ENCODE data around the gene DIAPH3. TPM values are rescaled to one million over a fixed set of nuclear protein-coding genes. Genes with fewer than 3 reads are reported as not detected.

Gene DIAPH3
- total RNA-seq, 2 experiments from 2014 or later: 20.0 to 21.0 TPM

GRCh38 chr13:60138674-60139073, 25.1 kb downstream of the DIAPH3 start:
- H3K27ac Mint-ChIP-seq: no peak overlapping the region
- no peak for DNase-seq
- no peaks in the 10 kb centered on the region for H3K36me3 Mint-ChIP-seq
- H3K4me1 Mint-ChIP-seq: peaks cover 2% of the 10 kb centered on the region
- H3K27me3 Mint-ChIP-seq: no peaks in the 10 kb centered on the region
- H3K4me3 Mint-ChIP-seq: no peak overlapping the region
- H3K9me3 Mint-ChIP-seq: no peaks in the 10 kb centered on the region

GRCh38 chr13:60137911-60138560, 25.7 kb downstream of the DIAPH3 start:
- Mint-ChIP-seq H3K27ac (no peak overlapping the region), H3K9me3 (no peaks in the 10 kb centered on the region), H3K27me3 (no peaks in the 10 kb centered on the region), H3K4me1 (peaks cover 2% of the 10 kb centered on the region), H3K36me3 (no peaks in the 10 kb centered on the region), H3K4me3 (no peak overlapping the region)
- DNase-seq: no peak

- Mint-ChIP-seq H3K36me3 (peaks cover 1% of the 10 kb centered on the region), H3K4me1 (peaks cover 2% of the 10 kb centered on the region), H3K4me3 (no peak overlapping the region), H3K27me3 (no peaks in the 10 kb centered on the region), H3K27ac (no peak overlapping the region), H3K9me3 (no peaks in the 10 kb centered on the region)
- no peak for DNase-seq
Observed at GRCh38 chr13:60135344-60135743, 28.4 kb downstream of the DIAPH3 start.

GRCh38 chr13:60134376-60134775, 29.4 kb downstream of the DIAPH3 start:
- DNase-seq: no peak
- no peaks in the 10 kb centered on the region for H3K27me3 Mint-ChIP-seq

GRCh38 chr13:60121337-60121687, 42.4 kb downstream of the DIAPH3 start:
- Mint-ChIP-seq H3K36me3 (peaks cover 14% of the 10 kb centered on the region), H3K27me3 (no peaks in the 10 kb centered on the region), H3K4me3 (no peak overlapping the region), H3K4me1 (no peaks in the 10 kb centered on the region), H3K9me3 (peaks cover 6% of the 10 kb centered on the region), H3K27ac (no peak overlapping the region)
- DNase-seq: no peak

More at GRCh38 chr13:60134376-60134775, 29.4 kb downstream of the DIAPH3 start:
- Mint-ChIP-seq H3K4me3 (no peak overlapping the region), H3K27ac (no peak overlapping the region), H3K36me3 (peaks cover 1% of the 10 kb centered on the region), H3K9me3 (no peaks in the 10 kb centered on the region), H3K4me1 (peaks cover 2% of the 10 kb centered on the region)

GRCh38 chr13:60120617-60121336, 43.0 kb downstream of the DIAPH3 start:
- H3K9me3 Mint-ChIP-seq: peaks cover 3% of the 10 kb centered on the region
- H3K27me3 Mint-ChIP-seq: no peaks in the 10 kb centered on the region
- no peak overlapping the region for H3K4me3 Mint-ChIP-seq
- no peak for DNase-seq
- no peaks in the 10 kb centered on the region for H3K4me1 Mint-ChIP-seq
- H3K27ac Mint-ChIP-seq: no peak overlapping the region
- peaks cover 11% of the 10 kb centered on the region for H3K36me3 Mint-ChIP-seq

GRCh38 chr13:60118696-60119400, 44.9 kb downstream of the DIAPH3 start:
- Mint-ChIP-seq H3K4me3 (no peak overlapping the region), H3K36me3 (peaks cover 18% of the 10 kb centered on the region), H3K27ac (no peak overlapping the region)

GRCh38 chr13:60114499-60115028, 49.2 kb downstream of the DIAPH3 start:
- Mint-ChIP-seq H3K4me3 (no peak overlapping the region), H3K27ac (no peak overlapping the region), H3K9me3 (peaks cover 12% of the 10 kb centered on the region), H3K27me3 (no peaks in the 10 kb centered on the region), H3K4me1 (no peaks in the 10 kb centered on the region), H3K36me3 (peaks cover 25% of the 10 kb centered on the region)
- no peak for DNase-seq

More at GRCh38 chr13:60118696-60119400, 44.9 kb downstream of the DIAPH3 start:
- no peaks in the 10 kb centered on the region for H3K4me1 Mint-ChIP-seq
- no peaks in the 10 kb centered on the region for H3K27me3 Mint-ChIP-seq
- DNase-seq: no peak
- H3K9me3 Mint-ChIP-seq: peaks cover 12% of the 10 kb centered on the region

- Mint-ChIP-seq H3K27ac (no peak overlapping the region), H3K9me3 (peaks cover 12% of the 10 kb centered on the region), H3K27me3 (no peaks in the 10 kb centered on the region), H3K4me1 (no peaks in the 10 kb centered on the region), H3K36me3 (peaks cover 31% of the 10 kb centered on the region), H3K4me3 (no peak overlapping the region)
- no peak for DNase-seq
Observed at GRCh38 chr13:60112771-60113170, 51.0 kb downstream of the DIAPH3 start.

- Mint-ChIP-seq H3K9me3 (peaks cover 12% of the 10 kb centered on the region), H3K27ac (no peak overlapping the region), H3K4me3 (no peak overlapping the region), H3K36me3 (peaks cover 33% of the 10 kb centered on the region), H3K27me3 (no peaks in the 10 kb centered on the region), H3K4me1 (no peaks in the 10 kb centered on the region)
- DNase-seq: no peak
Observed at GRCh38 chr13:60111691-60112090, 52.0 kb downstream of the DIAPH3 start.

GRCh38 chr13:60109285-60109684, 54.4 kb downstream of the DIAPH3 start:
- Mint-ChIP-seq H3K4me3 (no peak overlapping the region), H3K27ac (no peak overlapping the region), H3K4me1 (no peaks in the 10 kb centered on the region), H3K9me3 (peaks cover 5% of the 10 kb centered on the region), H3K27me3 (no peaks in the 10 kb centered on the region), H3K36me3 (peaks cover 29% of the 10 kb centered on the region)
- no peak for DNase-seq

GRCh38 chr13:60108589-60108988, 55.1 kb downstream of the DIAPH3 start:
- no peaks in the 10 kb centered on the region for H3K4me1 Mint-ChIP-seq
- DNase-seq: no peak
- H3K27ac Mint-ChIP-seq: no peak overlapping the region
- no peaks in the 10 kb centered on the region for H3K27me3 Mint-ChIP-seq
- H3K36me3 Mint-ChIP-seq: peaks cover 25% of the 10 kb centered on the region
- H3K9me3 Mint-ChIP-seq: no peaks in the 10 kb centered on the region
- H3K4me3 Mint-ChIP-seq: no peak overlapping the region

GRCh38 chr13:60099631-60100420, 63.9 kb downstream of the DIAPH3 start:
- no peak overlapping the region for H3K27ac Mint-ChIP-seq
- H3K9me3 Mint-ChIP-seq: no peaks in the 10 kb centered on the region
- H3K4me3 Mint-ChIP-seq: no peak overlapping the region
- H3K4me1 Mint-ChIP-seq: no peaks in the 10 kb centered on the region
- no peak for DNase-seq
- H3K36me3 Mint-ChIP-seq: peaks cover 5% of the 10 kb centered on the region
- peaks cover 7% of the 10 kb centered on the region for H3K27me3 Mint-ChIP-seq

- Mint-ChIP-seq H3K36me3 (peaks cover 11% of the 10 kb centered on the region), H3K27ac (no peak overlapping the region), H3K27me3 (peaks cover 3% of the 10 kb centered on the region)
Observed at GRCh38 chr13:60095300-60095699, 68.4 kb downstream of the DIAPH3 start.

More at GRCh38 chr13:60095300-60095699, 68.4 kb downstream of the DIAPH3 start:
- Mint-ChIP-seq H3K9me3 (no peaks in the 10 kb centered on the region), H3K4me3 (no peak overlapping the region), H3K4me1 (no peaks in the 10 kb centered on the region)
- DNase-seq: no peak

All from activated naive CD8-positive, alpha-beta T cell treated with anti-CD3 and anti-CD28 coated beads for 36 hours (primary cell).